Prostate gland (tissue), 2 donors: ENCODE results near the gene PKNOX2.

Experiments
- POLR2A ChIP-seq: fragments of 450-650 bp; IDR thresholded peaks from one replicate; pipeline ENCODE4 v1.6.1; 2016; ENCODE audit warnings: antibody characterized with exemption, mild to moderate bottlenecking
- TF ChIP-seq, protein P1 (sequence below), 4 experiments: fragments of 200-600 bp in 2 of 4; fragments of 450-650 bp in 2 of 4; sonication (generic) in 2 of 4; IDR thresholded peaks; 1 replicate in 3 of 4; 2 replicates in 1 of 4; pipeline ENCODE4 v1.5.1; 2016 to 2019; ENCODE audit warnings: antibody characterized with exemption in 4 of 4, mild to moderate bottlenecking in 2 of 4, moderate library complexity in 2 of 4

DNA sequence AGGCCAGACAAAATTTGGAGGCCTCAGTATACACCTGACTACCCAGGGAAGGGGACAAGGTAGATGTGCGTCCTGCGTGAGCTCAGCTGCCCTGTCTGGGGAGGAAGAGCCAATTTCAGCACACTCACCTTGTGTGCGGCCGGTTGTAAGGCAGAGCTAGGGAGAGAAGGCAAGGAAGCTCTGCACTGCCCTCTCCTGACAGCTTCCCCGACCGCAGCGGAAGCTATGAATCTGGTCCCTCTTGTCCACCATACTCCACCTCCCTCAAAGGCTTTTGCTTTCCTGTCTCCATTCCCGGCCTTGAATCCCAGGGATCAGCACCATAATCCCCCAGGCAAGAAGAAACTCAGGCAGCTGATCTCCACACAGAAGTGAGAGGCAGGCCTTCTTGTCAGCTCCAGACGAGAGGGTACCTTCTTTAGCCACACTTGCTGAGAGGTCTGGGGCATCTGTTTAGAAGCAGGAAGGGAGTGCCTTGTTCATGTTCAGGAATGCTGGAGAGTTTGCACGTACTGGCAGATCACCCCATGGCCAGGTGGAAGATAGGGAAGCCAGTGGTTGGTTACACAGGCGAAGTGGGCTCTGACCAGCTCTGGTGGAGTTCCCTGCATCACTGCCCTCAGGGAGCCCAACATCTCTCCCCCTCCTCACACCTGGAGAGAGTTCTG is 269.0 kb downstream of the PKNOX2 start:
- TF ChIP-seq, protein P1, sequence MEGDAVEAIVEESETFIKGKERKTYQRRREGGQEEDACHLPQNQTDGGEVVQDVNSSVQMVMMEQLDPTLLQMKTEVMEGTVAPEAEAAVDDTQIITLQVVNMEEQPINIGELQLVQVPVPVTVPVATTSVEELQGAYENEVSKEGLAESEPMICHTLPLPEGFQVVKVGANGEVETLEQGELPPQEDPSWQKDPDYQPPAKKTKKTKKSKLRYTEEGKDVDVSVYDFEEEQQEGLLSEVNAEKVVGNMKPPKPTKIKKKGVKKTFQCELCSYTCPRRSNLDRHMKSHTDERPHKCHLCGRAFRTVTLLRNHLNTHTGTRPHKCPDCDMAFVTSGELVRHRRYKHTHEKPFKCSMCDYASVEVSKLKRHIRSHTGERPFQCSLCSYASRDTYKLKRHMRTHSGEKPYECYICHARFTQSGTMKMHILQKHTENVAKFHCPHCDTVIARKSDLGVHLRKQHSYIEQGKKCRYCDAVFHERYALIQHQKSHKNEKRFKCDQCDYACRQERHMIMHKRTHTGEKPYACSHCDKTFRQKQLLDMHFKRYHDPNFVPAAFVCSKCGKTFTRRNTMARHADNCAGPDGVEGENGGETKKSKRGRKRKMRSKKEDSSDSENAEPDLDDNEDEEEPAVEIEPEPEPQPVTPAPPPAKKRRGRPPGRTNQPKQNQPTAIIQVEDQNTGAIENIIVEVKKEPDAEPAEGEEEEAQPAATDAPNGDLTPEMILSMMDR (IDR thresholded peaks at IDR 0.05) = peak in 3 of 4 experiments; percentile 15 to 36 (median 32)
- no peak for TF ChIP-seq POLR2A
